Measurements from ENCODE around the gene AIG1.

AIG1 gene

DNA sequence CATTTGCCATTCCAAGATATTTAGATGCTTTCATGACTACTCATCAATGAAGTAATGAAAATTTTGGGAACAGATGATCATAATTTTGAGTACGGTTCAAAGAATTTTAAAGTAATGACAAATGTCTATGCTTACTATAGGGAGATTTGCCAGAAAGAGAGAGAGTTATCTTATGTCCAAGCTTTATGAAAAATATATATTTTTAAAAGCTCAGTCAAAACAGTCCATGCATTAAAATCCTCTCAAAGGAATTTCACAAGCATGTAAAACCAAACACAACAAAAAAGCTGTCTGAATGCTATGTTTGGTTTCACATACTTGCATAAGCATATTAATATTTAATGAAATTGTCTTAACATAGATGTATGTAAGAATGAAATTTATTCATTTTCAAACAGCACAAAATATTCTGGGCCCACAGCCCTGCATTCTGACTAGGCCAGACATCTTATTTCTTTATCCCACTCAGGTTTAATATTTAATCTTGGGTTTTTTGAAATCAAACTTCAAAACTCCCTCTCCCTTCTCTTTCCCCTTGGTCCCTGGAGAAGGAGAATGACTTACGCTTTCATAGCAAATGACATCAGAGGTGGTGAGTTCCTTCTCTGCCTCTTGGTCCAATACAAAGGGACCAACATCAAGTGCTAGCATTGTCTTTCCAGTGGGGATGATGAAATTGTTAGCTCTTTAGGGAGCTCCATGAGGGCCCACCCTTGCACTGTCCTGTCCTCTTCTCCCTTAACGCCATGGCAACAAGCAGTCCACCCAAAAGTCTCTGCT, 295.6 kb downstream of the AIG1 start:
- Histone ChIP-seq H3K27me3 (ENCODE audit: insufficient read depth, low read length) (no peaks in the 10 kb centered on the region), H2AFZ (ENCODE audit: low read length) (no peak overlapping the region), H3K79me2 (ENCODE audit: insufficient read depth, low read length) (no peaks in the 10 kb centered on the region), H3K4me2 (ENCODE audit: low read length) (no peak overlapping the region), H3K9me2 (ENCODE audit: low read depth, low read length) (no peaks in the 10 kb centered on the region), H3F3A (ENCODE audit: insufficient read depth, low read length) (no peaks in the 10 kb centered on the region), H3K4me1 (ENCODE audit: insufficient read depth, low read length, severe bottlenecking) (no peaks in the 10 kb centered on the region), H3K27ac (ENCODE audit: low read depth, low read length, poor library complexity, severe bottlenecking) (no peak overlapping the region), H3K9ac (ENCODE audit: low read length) (no peak overlapping the region), H3K36me3 (ENCODE audit: insufficient read depth, low read length) (no peaks in the 10 kb centered on the region), H3K4me3 (ENCODE audit: low read depth, low read length, poor library complexity, severe bottlenecking) (no peak overlapping the region), H4K20me1 (ENCODE audit: insufficient read depth, low read length) (no peaks in the 10 kb centered on the region), H3K9me3 (ENCODE audit: low read length) (no peaks in the 10 kb centered on the region)
- TF ChIP-seq, protein P1, sequence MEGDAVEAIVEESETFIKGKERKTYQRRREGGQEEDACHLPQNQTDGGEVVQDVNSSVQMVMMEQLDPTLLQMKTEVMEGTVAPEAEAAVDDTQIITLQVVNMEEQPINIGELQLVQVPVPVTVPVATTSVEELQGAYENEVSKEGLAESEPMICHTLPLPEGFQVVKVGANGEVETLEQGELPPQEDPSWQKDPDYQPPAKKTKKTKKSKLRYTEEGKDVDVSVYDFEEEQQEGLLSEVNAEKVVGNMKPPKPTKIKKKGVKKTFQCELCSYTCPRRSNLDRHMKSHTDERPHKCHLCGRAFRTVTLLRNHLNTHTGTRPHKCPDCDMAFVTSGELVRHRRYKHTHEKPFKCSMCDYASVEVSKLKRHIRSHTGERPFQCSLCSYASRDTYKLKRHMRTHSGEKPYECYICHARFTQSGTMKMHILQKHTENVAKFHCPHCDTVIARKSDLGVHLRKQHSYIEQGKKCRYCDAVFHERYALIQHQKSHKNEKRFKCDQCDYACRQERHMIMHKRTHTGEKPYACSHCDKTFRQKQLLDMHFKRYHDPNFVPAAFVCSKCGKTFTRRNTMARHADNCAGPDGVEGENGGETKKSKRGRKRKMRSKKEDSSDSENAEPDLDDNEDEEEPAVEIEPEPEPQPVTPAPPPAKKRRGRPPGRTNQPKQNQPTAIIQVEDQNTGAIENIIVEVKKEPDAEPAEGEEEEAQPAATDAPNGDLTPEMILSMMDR (IDR thresholded peaks at IDR 0.05; ENCODE audit: low read length): no peak
- TF ChIP-seq EZH2 (IDR thresholded peaks at IDR 0.05; ENCODE audit: borderline replicate concordance, low read length): no peak

DNA sequence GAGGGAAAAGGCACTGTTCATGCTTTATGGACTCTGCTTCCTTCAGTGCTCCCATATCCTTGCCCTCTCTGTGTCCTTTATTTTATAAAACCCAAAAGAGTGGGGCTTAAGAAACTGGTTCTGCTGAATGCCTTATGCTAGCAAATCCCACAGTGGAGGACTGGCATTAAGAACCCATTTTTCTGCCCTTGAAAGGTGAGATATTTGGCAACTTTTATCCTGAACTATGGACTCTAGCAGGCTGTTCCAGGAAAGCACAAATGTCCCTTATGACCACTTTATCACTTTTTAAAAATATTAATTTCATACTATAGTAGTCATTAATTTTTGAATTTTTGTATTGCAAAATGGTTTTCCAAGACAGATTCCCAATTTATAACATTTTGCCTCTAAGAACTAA, 296.5 kb downstream of the AIG1 start:
- no peak overlapping the region for H3K27ac ChIP-seq (ENCODE audit: low read depth, low read length, poor library complexity, severe bottlenecking)
- no peaks in the 10 kb centered on the region for H3F3A ChIP-seq (ENCODE audit: insufficient read depth, low read length)
- H3K4me1 ChIP-seq (ENCODE audit: insufficient read depth, low read length, severe bottlenecking): no peaks in the 10 kb centered on the region
- H3K36me3 ChIP-seq (ENCODE audit: insufficient read depth, low read length): no peaks in the 10 kb centered on the region
- H3K4me3 ChIP-seq (ENCODE audit: low read depth, low read length, poor library complexity, severe bottlenecking): no peak overlapping the region
- H3K79me2 ChIP-seq (ENCODE audit: insufficient read depth, low read length): no peaks in the 10 kb centered on the region
- no peak overlapping the region for H3K9ac ChIP-seq (ENCODE audit: low read length)
- no peaks in the 10 kb centered on the region for H3K9me2 ChIP-seq (ENCODE audit: low read depth, low read length)
- no peak for TF ChIP-seq EZH2 (IDR thresholded peaks at IDR 0.05; ENCODE audit: borderline replicate concordance, low read length)
- TF ChIP-seq, protein P1 (IDR thresholded peaks at IDR 0.05; ENCODE audit: low read length): no peak
- no peaks in the 10 kb centered on the region for H4K20me1 ChIP-seq (ENCODE audit: insufficient read depth, low read length)
- no peaks in the 10 kb centered on the region for H3K9me3 ChIP-seq (ENCODE audit: low read length)
- H3K4me2 ChIP-seq (ENCODE audit: low read length): no peak overlapping the region
- no peak overlapping the region for H2AFZ ChIP-seq (ENCODE audit: low read length)
- H3K27me3 ChIP-seq (ENCODE audit: insufficient read depth, low read length): no peaks in the 10 kb centered on the region

DNA sequence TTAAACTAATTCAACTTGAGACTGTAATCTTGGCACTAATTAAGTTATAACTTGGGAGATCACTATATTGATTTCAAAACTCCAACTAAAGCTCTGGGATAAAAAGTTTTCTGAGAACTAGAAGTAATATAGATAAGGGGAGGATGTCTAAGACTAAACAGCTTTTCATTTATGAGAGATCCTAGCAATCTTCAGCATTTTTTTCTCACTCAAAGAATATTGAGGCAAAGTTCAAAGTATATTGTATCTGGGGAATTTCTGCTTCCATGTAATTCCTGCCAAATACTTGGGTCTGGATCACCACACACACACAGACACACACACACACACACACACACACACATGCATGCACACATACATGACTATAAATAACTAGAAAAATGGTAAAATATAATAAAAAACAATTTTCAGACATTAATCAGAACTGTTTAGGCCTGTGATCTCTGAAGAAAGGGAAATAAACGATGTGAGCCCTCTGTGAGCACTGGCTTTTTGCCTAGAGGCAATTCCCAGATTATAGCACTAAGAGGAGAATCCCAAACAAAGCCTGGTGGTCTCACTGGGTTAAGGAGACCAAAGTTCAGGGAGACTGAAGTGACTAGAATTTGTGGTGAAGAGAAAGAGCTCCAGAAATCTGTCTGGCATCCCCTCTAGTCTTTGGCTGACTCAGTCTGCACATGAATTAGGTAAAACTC, 297.0 kb downstream of the AIG1 start:
- no peak for TF ChIP-seq EZH2 (IDR thresholded peaks at IDR 0.05; ENCODE audit: borderline replicate concordance, low read length)
- TF ChIP-seq, protein P1 (IDR thresholded peaks at IDR 0.05; ENCODE audit: low read length): no peak
- no peak overlapping the region for H3K9ac ChIP-seq (ENCODE audit: low read length)
- H3K27me3 ChIP-seq (ENCODE audit: insufficient read depth, low read length): no peaks in the 10 kb centered on the region
- no peaks in the 10 kb centered on the region for H3K9me3 ChIP-seq (ENCODE audit: low read length)
- H3K27ac ChIP-seq (ENCODE audit: low read depth, low read length, poor library complexity, severe bottlenecking): no peak overlapping the region
- no peaks in the 10 kb centered on the region for H3K4me1 ChIP-seq (ENCODE audit: insufficient read depth, low read length, severe bottlenecking)
- H2AFZ ChIP-seq (ENCODE audit: low read length): no peak overlapping the region
- no peaks in the 10 kb centered on the region for H3F3A ChIP-seq (ENCODE audit: insufficient read depth, low read length)
- no peak overlapping the region for H3K4me3 ChIP-seq (ENCODE audit: low read depth, low read length, poor library complexity, severe bottlenecking)
- no peaks in the 10 kb centered on the region for H3K36me3 ChIP-seq (ENCODE audit: insufficient read depth, low read length)
- H3K79me2 ChIP-seq (ENCODE audit: insufficient read depth, low read length): no peaks in the 10 kb centered on the region
- H4K20me1 ChIP-seq (ENCODE audit: insufficient read depth, low read length): no peaks in the 10 kb centered on the region
- H3K4me2 ChIP-seq (ENCODE audit: low read length): no peak overlapping the region
- H3K9me2 ChIP-seq (ENCODE audit: low read depth, low read length): no peaks in the 10 kb centered on the region

All from OCI-LY1 (cell line).